Parathyroid adenoma (tissue), 2 donors: ENCODE measurements around the gene PTGES.
"Not testable (repeated sequence)": the region's sequence is repeated elsewhere in the genome, so short reads cannot be mapped to it uniquely, and the experiment has no call there.

ENCODE experiments used
- H2AFZ ChIP-seq: fragments of 300-600 bp; sonication (generic); one replicate; pipeline ENCODE4 v1.7.0; 2017; ENCODE audit warnings: antibody characterized with exemption, mild to moderate bottlenecking
- H3K27ac ChIP-seq: fragments of 300-600 bp; sonication (generic); one replicate; pipeline ENCODE4 v1.7.0; 2017
- H3K27me3 ChIP-seq: fragments of 300-600 bp; sonication (generic); one replicate; pipeline ENCODE4 v1.7.0; 2017; ENCODE audit warnings: low read length; ENCODE audit not compliant: control insufficient read depth, insufficient read depth
- H3K36me3 ChIP-seq: fragments of 300-600 bp; sonication (generic); one replicate; pipeline ENCODE4 v1.7.0; 2017; ENCODE audit warnings: low read length; ENCODE audit not compliant: control insufficient read depth, insufficient read depth
- H3K4me1 ChIP-seq: fragments of 300-600 bp; sonication (generic); one replicate; pipeline ENCODE4 v1.7.0; 2017; ENCODE audit warnings: control low read depth
- H3K4me2 ChIP-seq: fragments of 300-600 bp; sonication (generic); one replicate; pipeline ENCODE4 v1.7.0; 2017; ENCODE audit warnings: low read length
- H3K4me3 ChIP-seq: fragments of 300-600 bp; sonication (generic); one replicate; pipeline ENCODE4 v1.7.0; 2017; ENCODE audit warnings: low read depth, low read length
- H3K79me2 ChIP-seq: fragments of 300-600 bp; sonication (generic); one replicate; pipeline ENCODE4 v1.7.0; 2017; ENCODE audit warnings: control low read depth
- H3K9ac ChIP-seq: fragments of 300-600 bp; sonication (generic); one replicate; pipeline ENCODE4 v1.7.0; 2017; ENCODE audit warnings: mild to moderate bottlenecking
- H3K9me3 ChIP-seq: fragments of 300-600 bp; sonication (generic); one replicate; pipeline ENCODE4 v1.7.0; 2017; ENCODE audit warnings: low read length; ENCODE audit not compliant: control insufficient read depth
- CTCF ChIP-seq: fragments of 300-600 bp; sonication (generic); IDR thresholded peaks from one replicate; pipeline ENCODE4 v1.7.0; 2017; ENCODE audit warnings: antibody characterized with exemption, mild to moderate bottlenecking
- donor health status: primary hyperparathyroidism.

The PTGES gene

GRCh38 chr9:129776938-129777768 is 24.3 kb upstream of the PTGES start:
- Histone ChIP-seq H3K79me2 (no peaks in the 10 kb centered on the region), H2AFZ (peak overlapping the region; percentile 62), H3K27me3 (no peaks in the 10 kb centered on the region), H3K9me3 (no peaks in the 10 kb centered on the region), H3K4me2 (no peak overlapping the region), H3K4me3 (no peak overlapping the region), H3K4me1 (no peaks in the 10 kb centered on the region), H3K36me3 (no peaks in the 10 kb centered on the region), H3K27ac (peak overlapping the region; percentile 15), H3K9ac (no peak overlapping the region)
- no peak for TF ChIP-seq CTCF

GRCh38 chr9:129776566-129776937 is 23.7 kb upstream of the PTGES start:
- Histone ChIP-seq H3K4me3 (no peak overlapping the region), H3K9ac (no peak overlapping the region), H2AFZ (no peak overlapping the region), H3K9me3 (no peaks in the 10 kb centered on the region), H3K36me3 (no peaks in the 10 kb centered on the region), H3K4me2 (no peak overlapping the region), H3K27ac (peak overlapping the region; percentile 15), H3K27me3 (no peaks in the 10 kb centered on the region), H3K4me1 (no peaks in the 10 kb centered on the region), H3K79me2 (no peaks in the 10 kb centered on the region)
- TF ChIP-seq CTCF = no peak

GRCh38 chr9:129776096-129776495 is 23.3 kb upstream of the PTGES start:
- not testable (repeated sequence) for H3K36me3 ChIP-seq, H3K4me1 ChIP-seq, H3K27ac ChIP-seq, H3K9ac ChIP-seq, H3K79me2 ChIP-seq, H3K27me3 ChIP-seq, H2AFZ ChIP-seq, H3K4me2 ChIP-seq, H3K4me3 ChIP-seq, H3K9me3 ChIP-seq

GRCh38 chr9:129775448-129775798 is 22.6 kb upstream of the PTGES start:
- Histone ChIP-seq H3K79me2 (no peaks in the 10 kb centered on the region), H3K36me3 (no peaks in the 10 kb centered on the region), H3K4me3 (no peak overlapping the region), H3K9ac (no peak overlapping the region), H3K27ac (no peak overlapping the region), H3K9me3 (no peaks in the 10 kb centered on the region), H3K4me2 (no peak overlapping the region), H3K27me3 (no peaks in the 10 kb centered on the region), H3K4me1 (no peaks in the 10 kb centered on the region), H2AFZ (no peak overlapping the region)
- no peak for TF ChIP-seq CTCF

GRCh38 chr9:129774791-129775447 is 22.1 kb upstream of the PTGES start:
- Histone ChIP-seq H2AFZ (no peak overlapping the region), H3K36me3 (no peaks in the 10 kb centered on the region), H3K4me3 (no peak overlapping the region), H3K27me3 (no peaks in the 10 kb centered on the region), H3K9me3 (no peaks in the 10 kb centered on the region), H3K4me1 (no peaks in the 10 kb centered on the region), H3K4me2 (no peak overlapping the region), H3K9ac (no peak overlapping the region), H3K79me2 (no peaks in the 10 kb centered on the region), H3K27ac (no peak overlapping the region)
- TF ChIP-seq CTCF = no peak
